Stimulated activated CD4-positive, alpha-beta T cell treated with anti-CD3 and anti-CD28 coated beads, Interleukin-2, amount 100 ng/mL, for 48 hours (primary cell): ENCODE results near the gene PPFIA4.

Source experiments
- DNase-seq, 2 donors: peaks; one replicate each; pipeline ENCODE4 v3.0.0-alpha.2; 2020

PPFIA4 gene

GRCh38 chr1:203041351-203041932 lies 15.2 kb downstream of the PPFIA4 start:
- DNase-seq = no peak

- no peak for DNase-seq
These were observed 17.7 kb downstream of the PPFIA4 start for GRCh38 chr1:203043830-203044545.

- no peak for DNase-seq
These were observed 18.4 kb downstream of the PPFIA4 start for GRCh38 chr1:203044546-203045250.

- DNase-seq = no peak
These were observed 19.0 kb downstream of the PPFIA4 start for GRCh38 chr1:203045336-203045735.

- DNase-seq = no peak
These were observed 19.7 kb downstream of the PPFIA4 start for GRCh38 chr1:203045821-203046594.

GRCh38 chr1:203046984-203047630 lies 20.8 kb downstream of the PPFIA4 start:
- DNase-seq = no peak

- no peak for DNase-seq
These were observed 21.8 kb downstream of the PPFIA4 start for GRCh38 chr1:203048086-203048485.

- DNase-seq = no peak
These were observed 22.3 kb downstream of the PPFIA4 start for GRCh38 chr1:203048555-203049051.

- no peak for DNase-seq
These were observed 22.8 kb downstream of the PPFIA4 start for GRCh38 chr1:203049077-203049476.

- no peak for DNase-seq
These were observed 23.4 kb downstream of the PPFIA4 start for GRCh38 chr1:203049576-203050180.

GRCh38 chr1:203050826-203051225 lies 24.5 kb downstream of the PPFIA4 start:
- DNase-seq = no peak

- no peak for DNase-seq
These were observed 25.6 kb downstream of the PPFIA4 start for GRCh38 chr1:203051841-203052324.

- DNase-seq = no peak
These were observed 26.3 kb downstream of the PPFIA4 start for GRCh38 chr1:203052601-203053000.

GRCh38 chr1:203054184-203054583 lies 27.9 kb downstream of the PPFIA4 start:
- DNase-seq = no peak

- no peak for DNase-seq
These were observed 28.4 kb downstream of the PPFIA4 start for GRCh38 chr1:203054642-203055041.

GRCh38 chr1:203055161-203055799 lies 29.0 kb downstream of the PPFIA4 start:
- DNase-seq = no peak

GRCh38 chr1:203056012-203056411 lies 29.7 kb downstream of the PPFIA4 start:
- DNase-seq = no peak

- DNase-seq = no peak
These were observed 30.2 kb downstream of the PPFIA4 start for GRCh38 chr1:203056516-203056915.

- DNase-seq = no peak
These were observed 31.8 kb downstream of the PPFIA4 start for GRCh38 chr1:203057911-203058675.

GRCh38 chr1:203058676-203058935 lies 32.3 kb downstream of the PPFIA4 start:
- no peak for DNase-seq

- DNase-seq = no peak
These were observed 33.2 kb downstream of the PPFIA4 start for GRCh38 chr1:203059485-203059884.
